Measurements from ENCODE around the gene CASKIN2. TPM values are rescaled to one million over a fixed set of nuclear protein-coding genes. Genes with fewer than 3 reads are reported as not detected.

The CASKIN2 gene, protein sequence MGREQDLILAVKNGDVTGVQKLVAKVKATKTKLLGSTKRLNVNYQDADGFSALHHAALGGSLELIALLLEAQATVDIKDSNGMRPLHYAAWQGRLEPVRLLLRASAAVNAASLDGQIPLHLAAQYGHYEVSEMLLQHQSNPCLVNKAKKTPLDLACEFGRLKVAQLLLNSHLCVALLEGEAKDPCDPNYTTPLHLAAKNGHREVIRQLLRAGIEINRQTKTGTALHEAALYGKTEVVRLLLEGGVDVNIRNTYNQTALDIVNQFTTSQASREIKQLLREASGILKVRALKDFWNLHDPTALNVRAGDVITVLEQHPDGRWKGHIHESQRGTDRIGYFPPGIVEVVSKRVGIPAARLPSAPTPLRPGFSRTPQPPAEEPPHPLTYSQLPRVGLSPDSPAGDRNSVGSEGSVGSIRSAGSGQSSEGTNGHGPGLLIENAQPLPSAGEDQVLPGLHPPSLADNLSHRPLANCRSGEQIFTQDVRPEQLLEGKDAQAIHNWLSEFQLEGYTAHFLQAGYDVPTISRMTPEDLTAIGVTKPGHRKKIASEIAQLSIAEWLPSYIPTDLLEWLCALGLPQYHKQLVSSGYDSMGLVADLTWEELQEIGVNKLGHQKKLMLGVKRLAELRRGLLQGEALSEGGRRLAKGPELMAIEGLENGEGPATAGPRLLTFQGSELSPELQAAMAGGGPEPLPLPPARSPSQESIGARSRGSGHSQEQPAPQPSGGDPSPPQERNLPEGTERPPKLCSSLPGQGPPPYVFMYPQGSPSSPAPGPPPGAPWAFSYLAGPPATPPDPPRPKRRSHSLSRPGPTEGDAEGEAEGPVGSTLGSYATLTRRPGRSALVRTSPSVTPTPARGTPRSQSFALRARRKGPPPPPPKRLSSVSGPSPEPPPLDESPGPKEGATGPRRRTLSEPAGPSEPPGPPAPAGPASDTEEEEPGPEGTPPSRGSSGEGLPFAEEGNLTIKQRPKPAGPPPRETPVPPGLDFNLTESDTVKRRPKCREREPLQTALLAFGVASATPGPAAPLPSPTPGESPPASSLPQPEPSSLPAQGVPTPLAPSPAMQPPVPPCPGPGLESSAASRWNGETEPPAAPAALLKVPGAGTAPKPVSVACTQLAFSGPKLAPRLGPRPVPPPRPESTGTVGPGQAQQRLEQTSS (N-terminal part only)
- 14.2 and 19.7 TPM in 2 replicates for total RNA-seq (2014; rRNA removed; shearing (Covaris generic))

DNA sequence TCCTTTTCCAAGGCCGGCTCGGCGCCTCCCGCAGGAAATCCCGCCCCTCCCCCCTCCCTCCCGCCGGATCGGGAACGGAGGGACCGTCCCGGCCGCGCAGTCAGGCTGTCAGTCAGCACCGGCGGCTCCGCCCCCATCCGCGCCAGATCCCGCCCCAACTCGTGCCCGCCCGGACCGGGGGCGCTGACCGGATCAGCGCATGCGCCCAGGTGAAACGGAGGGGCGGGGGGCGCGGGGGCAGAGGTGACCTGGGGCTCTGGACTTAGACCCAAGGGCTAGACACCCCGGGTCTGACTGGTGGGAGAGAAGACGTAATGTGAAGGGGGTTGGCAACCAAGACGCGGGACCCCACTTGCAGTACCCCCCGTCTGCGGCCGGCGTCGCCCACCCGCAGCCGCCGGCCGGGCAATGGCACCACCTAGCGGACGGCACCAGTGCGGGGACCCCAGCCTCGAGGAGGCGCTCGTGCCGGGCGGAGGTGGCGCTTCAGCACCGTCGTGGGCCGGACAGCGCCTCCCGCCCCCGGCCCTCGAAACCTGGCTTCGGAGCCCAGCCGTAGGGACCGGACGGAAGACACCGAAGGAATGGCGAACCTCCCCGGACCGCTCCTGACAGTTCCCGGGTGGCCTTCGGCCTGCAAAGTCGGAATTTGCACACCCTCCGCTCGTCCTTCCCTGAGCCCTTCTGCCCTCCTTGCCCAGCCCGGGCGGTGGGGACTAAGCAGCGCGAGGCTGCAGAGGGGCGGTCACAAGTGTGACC is at the start of gene CASKIN2:
TSS of gene CASKIN2 (minus strand) at position 42 of the 759 bp plus-strand sequence. CDS start 1,733 bp downstream, outside the sequence.
- H3K36me3 ChIP-seq: peaks cover 70% of the 10 kb centered on the region
- peaks cover 47% of the 10 kb centered on the region for H3K4me1 ChIP-seq (replicated peaks)
- peak; percentile 99 for DNase-seq (ENCODE audit: low read depth in 1 of 2, low spot score in 2 of 2)
- peak within 1 kb of the TSS; percentile 74 for H3K27ac ChIP-seq
- H3K9me3 ChIP-seq (replicated peaks): peaks cover 2% of the 10 kb centered on the region; the same call in 1 of the 2 replicates
- H3K4me3 ChIP-seq: peak within 1 kb of the TSS; percentile 97
- H3K27me3 ChIP-seq (replicated peaks): no peaks in the 10 kb centered on the region

DNA sequence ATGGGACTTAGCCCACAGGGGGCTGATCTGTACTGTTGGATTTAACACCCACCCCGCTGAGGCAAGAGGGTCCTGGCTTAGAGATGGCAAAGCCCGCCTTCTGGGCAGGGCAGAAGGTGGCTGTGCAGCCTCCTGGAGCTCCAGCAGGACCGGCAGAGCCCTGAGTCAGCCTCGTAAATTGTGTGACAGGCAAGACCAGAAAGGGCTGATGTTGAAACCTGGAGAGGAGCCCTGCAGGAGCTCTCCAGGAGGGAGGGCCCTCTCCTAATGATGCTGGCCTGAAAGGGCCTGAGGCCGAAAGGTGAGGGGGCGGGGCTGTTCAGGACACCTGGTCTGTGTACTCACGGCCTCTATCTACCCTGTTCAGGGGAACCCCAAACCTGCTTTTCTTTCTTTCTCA is 49.7 kb upstream of the CASKIN2 start:
- Histone ChIP-seq H3K36me3 (no peaks in the 10 kb centered on the region), H3K4me3 (no peak overlapping the region), H3K27me3 (replicated peaks) (no peaks in the 10 kb centered on the region), H3K27ac (no peak overlapping the region), H3K9me3 (replicated peaks) (no peaks in the 10 kb centered on the region), H3K4me1 (replicated peaks) (no peaks in the 10 kb centered on the region)
- DNase-seq (ENCODE audit: low read depth in 1 of 2, low spot score in 2 of 2): no peak

DNA sequence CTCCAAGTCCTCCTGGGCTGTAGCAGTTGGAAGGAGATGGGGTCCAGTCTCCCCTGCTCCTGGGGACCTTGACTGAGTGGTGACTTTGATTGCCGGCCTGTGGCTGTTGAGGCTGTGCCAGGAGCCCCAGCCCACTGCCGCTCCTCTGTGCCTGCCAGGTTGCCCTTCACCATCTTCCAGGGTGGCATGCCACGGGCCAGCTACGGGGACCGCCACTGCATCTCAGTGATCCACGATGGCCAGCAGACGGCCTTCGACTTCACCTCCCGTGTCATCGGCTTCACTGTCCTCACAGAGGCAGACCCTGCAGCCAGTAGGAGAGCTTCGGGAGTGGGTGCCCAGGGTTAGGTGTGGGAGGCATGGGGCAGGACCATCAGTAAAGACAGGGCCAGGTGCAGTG is 48.9 kb upstream of the CASKIN2 start:
- H3K27me3 ChIP-seq (replicated peaks): no peaks in the 10 kb centered on the region
- no peaks in the 10 kb centered on the region for H3K9me3 ChIP-seq (replicated peaks)
- H3K36me3 ChIP-seq: no peaks in the 10 kb centered on the region
- no peak overlapping the region for H3K27ac ChIP-seq
- no peak overlapping the region for H3K4me3 ChIP-seq
- DNase-seq (ENCODE audit: low read depth in 1 of 2, low spot score in 2 of 2): no peak
- no peaks in the 10 kb centered on the region for H3K4me1 ChIP-seq (replicated peaks)

DNA sequence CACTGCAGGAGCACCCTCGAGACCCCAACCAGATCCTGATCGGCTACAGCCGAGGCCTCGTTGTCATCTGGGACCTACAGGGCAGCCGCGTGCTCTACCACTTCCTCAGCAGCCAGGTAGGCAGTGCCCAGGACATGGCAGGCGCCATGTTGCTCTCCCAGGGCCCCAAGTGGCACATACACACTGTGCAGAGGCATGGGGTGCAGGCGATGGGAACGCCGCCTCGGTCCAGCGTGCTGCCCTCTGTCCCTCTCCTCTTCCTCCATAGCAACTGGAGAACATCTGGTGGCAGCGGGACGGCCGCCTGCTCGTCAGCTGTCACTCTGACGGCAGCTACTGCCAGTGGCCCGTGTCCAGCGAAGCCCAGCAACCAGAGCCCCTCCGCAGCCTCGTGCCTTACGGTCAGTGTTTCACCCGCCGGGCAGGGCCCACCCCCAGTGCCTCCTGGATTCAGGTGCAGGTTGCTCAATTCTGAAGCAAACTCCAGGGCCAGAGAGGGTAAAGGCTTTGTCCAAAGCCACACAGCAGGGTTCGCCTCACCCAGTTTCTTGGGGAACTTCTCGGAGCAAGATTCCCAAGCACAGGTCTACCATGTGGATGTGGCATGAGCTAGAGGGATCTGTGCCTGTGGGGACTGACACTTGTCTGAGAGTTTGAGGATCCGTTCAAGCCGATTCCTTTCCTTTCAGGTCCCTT is 47.9 kb upstream of the CASKIN2 start:
- H3K27ac ChIP-seq: no peak overlapping the region
- H3K36me3 ChIP-seq: no peaks in the 10 kb centered on the region
- H3K4me3 ChIP-seq: no peak overlapping the region
- no peak for DNase-seq (ENCODE audit: low read depth in 1 of 2, low spot score in 2 of 2)
- no peaks in the 10 kb centered on the region for H3K9me3 ChIP-seq (replicated peaks)
- H3K4me1 ChIP-seq (replicated peaks): no peaks in the 10 kb centered on the region
- no peaks in the 10 kb centered on the region for H3K27me3 ChIP-seq (replicated peaks)

DNA sequence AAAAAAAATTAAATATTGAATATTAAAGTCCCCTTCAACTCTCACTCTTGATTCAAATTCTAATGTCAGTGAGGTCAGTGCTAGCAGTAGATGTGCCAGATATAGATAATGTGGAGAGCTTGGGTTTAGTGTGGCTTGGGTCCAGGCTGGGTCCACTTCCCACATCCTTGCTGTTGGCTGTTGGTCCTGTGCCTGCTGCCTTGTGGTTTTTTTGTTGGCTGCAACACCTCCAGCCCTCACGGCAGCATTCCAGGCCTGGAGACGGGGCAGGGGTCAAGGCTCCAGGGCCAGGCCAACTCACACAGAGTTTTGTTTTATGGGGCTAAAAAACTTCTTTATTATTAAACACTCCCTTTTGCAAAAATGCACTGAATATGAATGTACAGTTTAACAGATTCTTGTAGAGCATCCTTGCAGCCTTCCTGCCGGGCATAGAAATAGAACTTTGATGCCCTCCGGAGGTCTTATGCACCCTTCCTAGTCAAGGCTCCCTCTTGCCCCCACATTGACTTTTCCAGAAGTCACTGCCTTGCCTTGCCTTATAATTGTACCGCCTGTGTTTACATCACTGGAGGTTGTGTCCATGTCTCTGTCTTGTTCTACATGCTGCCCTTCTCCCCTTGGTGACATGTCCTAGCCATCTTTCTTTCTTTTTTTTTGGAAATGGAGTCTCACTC is 46.7 kb upstream of the CASKIN2 start:
- DNase-seq (ENCODE audit: low read depth in 1 of 2, low spot score in 2 of 2): no peak
- Histone ChIP-seq H3K27ac (no peak overlapping the region), H3K9me3 (replicated peaks) (no peaks in the 10 kb centered on the region), H3K4me1 (replicated peaks) (no peaks in the 10 kb centered on the region), H3K27me3 (replicated peaks) (no peaks in the 10 kb centered on the region), H3K36me3 (no peaks in the 10 kb centered on the region), H3K4me3 (no peak overlapping the region)

DNA sequence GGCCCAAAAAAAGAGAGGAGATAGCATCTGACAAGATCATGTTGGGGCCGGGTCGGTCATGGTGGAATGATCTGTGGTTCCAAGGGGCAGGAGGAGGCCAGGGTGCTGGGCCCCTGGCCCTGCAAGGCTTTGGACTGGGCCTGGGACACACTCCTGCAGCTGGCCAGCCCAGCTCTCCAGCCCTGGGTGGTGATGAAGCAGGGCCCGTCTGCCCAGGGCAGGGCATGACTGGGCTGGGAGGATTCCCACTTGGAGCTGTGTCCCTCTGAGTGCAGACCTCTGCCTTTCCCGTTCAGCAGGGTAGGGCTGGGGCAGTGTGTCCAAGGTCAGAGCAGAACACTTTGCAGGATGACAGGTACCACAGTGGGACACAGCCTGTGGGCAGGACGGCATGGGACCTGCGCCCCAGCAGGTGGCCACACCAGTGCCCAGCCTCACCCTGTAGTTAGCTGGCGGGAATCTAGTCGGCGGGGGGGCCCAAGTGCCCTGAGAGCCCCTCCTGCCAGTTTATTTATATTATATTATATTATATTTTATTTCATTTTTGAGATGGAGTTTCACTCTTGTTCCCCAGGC is 44.7 kb upstream of the CASKIN2 start:
- no peak overlapping the region for H3K27ac ChIP-seq

DNA sequence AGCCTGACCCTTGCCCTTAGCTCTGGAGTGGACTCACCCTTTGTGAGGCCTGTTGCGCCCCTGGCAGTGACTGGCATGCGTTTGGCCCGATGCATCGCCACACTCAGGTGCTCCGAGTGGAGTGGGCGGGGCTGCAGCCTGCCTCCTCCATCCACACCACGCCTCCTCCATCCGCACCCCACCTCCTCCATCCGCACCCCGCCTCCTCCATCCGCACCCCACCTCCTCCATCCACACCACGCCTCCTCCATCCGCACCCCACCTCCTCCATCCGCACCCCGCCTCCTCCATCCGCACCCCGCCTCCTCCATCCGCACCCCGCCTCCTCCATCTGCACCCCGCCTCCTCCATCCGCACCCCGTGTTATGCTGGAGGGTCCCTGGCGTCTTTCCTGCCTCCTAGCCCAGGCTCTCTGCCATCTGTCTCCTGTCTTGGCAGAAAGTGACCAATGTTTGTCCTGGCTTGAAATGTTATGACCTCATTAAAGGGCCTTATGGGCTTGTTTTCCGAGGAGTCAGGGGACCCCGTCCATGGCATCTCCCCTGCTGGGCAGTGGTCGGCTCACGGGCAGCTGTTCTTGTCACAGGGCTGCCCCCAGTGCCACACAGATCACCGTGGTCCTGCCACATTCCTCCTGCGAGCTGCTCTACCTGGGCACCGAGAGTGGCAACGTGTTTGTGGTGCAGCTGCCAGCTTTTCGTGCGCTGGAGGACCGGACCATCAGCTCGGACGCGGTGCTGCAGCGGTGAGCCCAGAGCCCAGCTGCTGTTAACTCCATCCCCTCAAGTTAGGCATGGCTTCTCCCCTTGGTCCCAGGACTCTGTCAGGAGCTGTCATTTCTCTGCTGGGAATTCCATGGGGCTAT is 43.6 kb upstream of the CASKIN2 start:
- no peaks in the 10 kb centered on the region for H3K27me3 ChIP-seq (replicated peaks)
- no peak for DNase-seq (ENCODE audit: low read depth in 1 of 2, low spot score in 2 of 2)
- no peaks in the 10 kb centered on the region for H3K9me3 ChIP-seq (replicated peaks)
- no peaks in the 10 kb centered on the region for H3K36me3 ChIP-seq
- H3K4me1 ChIP-seq (replicated peaks): peaks cover under 1% of the 10 kb centered on the region; the same call in 1 of the 2 replicates
- H3K4me3 ChIP-seq: no peak overlapping the region
- H3K27ac ChIP-seq: no peak overlapping the region

More for the DNA sequence above, 44.7 kb upstream of the CASKIN2 start:
- H3K4me3 ChIP-seq: no peak overlapping the region
- DNase-seq (ENCODE audit: low read depth in 1 of 2, low spot score in 2 of 2): no peak
- H3K4me1 ChIP-seq (replicated peaks): no peaks in the 10 kb centered on the region
- no peaks in the 10 kb centered on the region for H3K36me3 ChIP-seq
- H3K9me3 ChIP-seq (replicated peaks): no peaks in the 10 kb centered on the region
- no peaks in the 10 kb centered on the region for H3K27me3 ChIP-seq (replicated peaks)

DNA sequence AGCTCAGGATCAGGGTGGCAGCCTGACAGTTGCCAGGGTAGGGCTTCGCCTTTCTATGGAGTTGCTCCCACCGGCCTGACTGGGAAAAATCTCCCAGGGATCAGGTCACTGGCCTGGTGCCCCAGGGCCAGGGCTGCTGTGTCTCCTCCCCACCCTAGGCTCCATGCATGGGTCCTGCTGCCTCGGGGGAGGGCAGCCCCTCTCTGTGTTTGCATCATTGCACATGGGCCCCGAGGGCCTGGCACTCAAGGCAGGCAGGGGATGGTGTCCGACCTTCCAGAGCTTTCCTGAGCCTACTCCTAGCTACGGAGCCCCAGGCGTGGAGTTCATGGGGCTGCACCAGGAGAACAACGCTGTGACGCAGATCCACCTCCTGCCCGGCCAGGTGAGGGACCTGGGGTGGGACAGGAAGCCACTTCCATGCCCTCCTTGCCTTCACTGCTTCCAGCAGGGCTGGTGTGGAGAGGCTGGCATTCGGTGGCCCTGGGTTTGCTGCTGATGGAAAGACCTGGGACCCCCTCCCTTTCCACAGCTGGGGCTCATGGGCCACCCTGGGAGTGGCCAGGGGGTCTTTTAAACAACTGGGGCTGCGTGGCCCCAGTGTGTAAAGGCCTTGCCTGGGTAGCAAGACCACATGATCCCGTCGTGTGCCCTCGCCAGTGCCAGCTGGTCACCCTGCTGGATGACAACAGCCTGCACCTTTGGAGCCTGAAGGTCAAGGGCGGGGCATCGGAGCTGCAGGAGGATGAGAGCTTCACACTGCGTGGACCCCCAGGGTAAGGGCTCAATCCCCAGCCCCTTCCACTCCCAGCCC is 42.7 kb upstream of the CASKIN2 start:
- H3K36me3 ChIP-seq: no peaks in the 10 kb centered on the region
- H3K4me1 ChIP-seq (replicated peaks): peaks cover 9% of the 10 kb centered on the region
- H3K27ac ChIP-seq: no peak overlapping the region
- no peaks in the 10 kb centered on the region for H3K27me3 ChIP-seq (replicated peaks)
- no peak overlapping the region for H3K4me3 ChIP-seq
- no peaks in the 10 kb centered on the region for H3K9me3 ChIP-seq (replicated peaks)
- no peak for DNase-seq (ENCODE audit: low read depth in 1 of 2, low spot score in 2 of 2)

DNA sequence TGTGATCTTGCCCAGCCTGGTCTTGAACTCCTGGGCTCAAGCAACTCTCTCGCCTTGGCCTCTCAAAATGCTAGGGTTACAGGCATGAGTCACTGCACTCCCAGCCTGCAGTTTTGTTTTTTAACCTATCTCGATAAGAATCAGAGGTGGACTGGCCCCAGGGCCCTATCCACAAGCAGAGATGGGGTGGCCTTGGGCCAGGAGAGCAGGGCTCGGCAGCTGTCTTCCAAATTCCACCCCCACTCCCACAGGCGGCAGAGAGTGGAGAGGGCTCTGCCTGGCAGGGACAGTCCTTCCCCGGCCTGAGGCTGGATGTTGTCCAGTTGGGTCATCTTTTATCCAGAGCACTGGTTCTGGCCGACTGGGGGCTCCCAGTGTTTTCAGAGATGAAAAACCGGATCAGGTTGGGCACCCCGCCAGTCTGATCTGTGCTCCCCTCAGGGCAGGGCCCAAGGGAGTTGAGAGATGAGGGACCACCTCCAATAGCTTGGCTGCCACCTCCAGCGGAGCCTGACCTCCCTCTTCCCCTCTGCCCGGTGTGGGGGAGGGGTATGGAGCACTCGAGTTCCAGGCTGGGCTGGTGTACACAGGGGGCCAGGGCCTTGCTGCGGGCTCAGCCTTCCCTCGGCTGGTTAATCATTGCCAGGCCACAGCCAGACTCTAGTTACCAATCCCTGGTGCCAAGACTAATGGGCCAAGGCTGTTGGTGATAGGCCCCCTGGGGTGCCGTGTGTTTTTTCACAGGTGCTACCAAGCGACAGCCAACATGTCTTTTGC is 41.9 kb upstream of the CASKIN2 start:
- Histone ChIP-seq H3K27ac (no peak overlapping the region), H3K9me3 (replicated peaks) (no peaks in the 10 kb centered on the region), H3K4me1 (replicated peaks) (peaks cover 15% of the 10 kb centered on the region)

DNA sequence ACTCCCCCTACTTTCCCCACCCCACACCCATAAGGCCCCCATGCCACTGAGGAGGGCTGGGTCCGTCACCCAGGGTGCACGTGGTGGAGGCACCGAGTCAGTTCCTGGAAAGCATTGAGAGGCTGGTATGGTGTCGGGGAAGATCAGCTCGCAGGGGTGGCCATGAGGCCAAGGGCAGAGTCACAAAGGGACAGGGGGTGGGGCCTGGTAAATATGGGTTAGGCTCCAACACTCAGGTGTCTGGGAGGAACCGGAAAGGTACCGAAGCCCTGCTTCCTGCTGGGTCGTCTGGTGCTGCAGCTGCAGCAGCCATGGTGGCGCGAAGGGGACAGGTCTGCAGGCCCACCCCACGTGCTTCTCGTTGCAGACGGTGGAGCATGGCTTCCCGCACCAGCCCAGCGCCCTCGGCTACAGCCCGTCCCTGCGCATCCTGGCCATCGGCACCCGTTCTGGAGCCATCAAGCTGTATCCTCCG is 40.4 kb upstream of the CASKIN2 start:
- no peak for DNase-seq (ENCODE audit: low read depth in 1 of 2, low spot score in 2 of 2)
- Histone ChIP-seq H3K4me1 (replicated peaks) (peaks cover 15% of the 10 kb centered on the region), H3K27ac (no peak overlapping the region)

More for the DNA sequence above, 41.9 kb upstream of the CASKIN2 start:
- Histone ChIP-seq H3K27me3 (replicated peaks) (no peaks in the 10 kb centered on the region), H3K4me3 (no peak overlapping the region), H3K36me3 (no peaks in the 10 kb centered on the region)
- DNase-seq (ENCODE audit: low read depth in 1 of 2, low spot score in 2 of 2): no peak

More for the DNA sequence above, 40.4 kb upstream of the CASKIN2 start:
- Histone ChIP-seq H3K9me3 (replicated peaks) (no peaks in the 10 kb centered on the region), H3K36me3 (no peaks in the 10 kb centered on the region), H3K4me3 (no peak overlapping the region), H3K27me3 (replicated peaks) (no peaks in the 10 kb centered on the region)

Data from SJSA1 (cell line).